ENCODE data around the gene APOBEC3B.
"Not testable (repeated sequence)": the region's sequence is repeated elsewhere in the genome, so short reads cannot be mapped to it uniquely, and the experiment has no call there.

Gene APOBEC3B

DNA sequence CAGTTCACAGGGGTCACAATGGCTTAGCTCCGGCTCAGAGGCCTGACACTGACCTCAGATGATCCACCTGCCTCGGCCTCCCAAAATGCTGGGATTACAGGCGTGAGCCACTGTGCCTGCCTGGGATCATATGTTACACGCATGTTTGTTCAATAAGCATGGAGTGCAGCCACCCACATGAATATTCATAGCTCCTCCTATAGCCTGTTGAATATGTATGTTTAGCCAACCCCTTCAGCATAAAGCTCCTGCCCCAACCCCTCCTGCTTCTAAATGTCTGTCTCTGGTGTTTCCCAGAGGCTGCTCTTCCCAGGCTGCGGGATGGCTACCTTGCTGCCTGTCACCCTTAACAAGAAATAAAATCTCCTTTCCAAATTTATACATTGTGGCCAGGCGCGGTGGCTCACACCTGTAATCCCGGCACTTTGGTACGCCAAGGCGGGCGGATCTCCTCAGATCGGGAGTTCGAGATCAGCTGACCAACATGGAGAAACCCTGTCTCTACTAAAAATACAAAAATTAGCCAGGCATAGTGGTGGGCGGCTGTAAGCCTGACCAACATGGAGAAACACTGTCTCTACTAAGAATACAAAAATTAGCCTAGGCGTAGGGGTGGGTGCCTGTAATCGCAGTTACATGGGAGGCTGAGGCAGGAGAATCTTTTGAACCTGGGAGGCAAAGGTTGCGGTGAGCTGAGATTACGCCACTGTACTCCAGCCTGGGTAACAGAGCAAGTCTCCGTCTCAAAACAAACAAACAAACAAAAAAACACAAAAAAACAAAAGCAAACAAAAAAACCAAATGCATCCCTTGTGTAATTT lies 57.4 kb downstream of the APOBEC3B start:
- no peak for DNase-seq

DNA sequence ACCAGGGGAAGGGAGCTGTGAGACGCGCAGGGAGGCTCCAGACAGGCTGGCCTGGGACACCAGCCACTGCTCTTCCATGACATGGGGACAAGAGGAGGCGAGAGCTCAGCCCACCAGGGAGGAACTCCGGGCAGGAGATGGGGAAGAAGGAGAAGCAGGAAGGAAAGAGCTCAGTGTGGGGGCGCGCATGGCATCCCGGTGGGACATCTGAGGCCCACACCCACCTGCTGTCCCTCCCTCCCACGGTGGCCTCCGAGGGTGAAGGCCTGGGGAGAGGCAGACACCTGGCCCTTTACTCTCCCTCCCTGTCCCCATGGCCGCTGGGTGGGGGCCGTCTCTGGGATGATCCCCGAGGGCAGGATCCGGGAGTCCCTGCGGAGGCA lies 58.0 kb downstream of the APOBEC3B start:
- not testable (repeated sequence) for DNase-seq

DNA sequence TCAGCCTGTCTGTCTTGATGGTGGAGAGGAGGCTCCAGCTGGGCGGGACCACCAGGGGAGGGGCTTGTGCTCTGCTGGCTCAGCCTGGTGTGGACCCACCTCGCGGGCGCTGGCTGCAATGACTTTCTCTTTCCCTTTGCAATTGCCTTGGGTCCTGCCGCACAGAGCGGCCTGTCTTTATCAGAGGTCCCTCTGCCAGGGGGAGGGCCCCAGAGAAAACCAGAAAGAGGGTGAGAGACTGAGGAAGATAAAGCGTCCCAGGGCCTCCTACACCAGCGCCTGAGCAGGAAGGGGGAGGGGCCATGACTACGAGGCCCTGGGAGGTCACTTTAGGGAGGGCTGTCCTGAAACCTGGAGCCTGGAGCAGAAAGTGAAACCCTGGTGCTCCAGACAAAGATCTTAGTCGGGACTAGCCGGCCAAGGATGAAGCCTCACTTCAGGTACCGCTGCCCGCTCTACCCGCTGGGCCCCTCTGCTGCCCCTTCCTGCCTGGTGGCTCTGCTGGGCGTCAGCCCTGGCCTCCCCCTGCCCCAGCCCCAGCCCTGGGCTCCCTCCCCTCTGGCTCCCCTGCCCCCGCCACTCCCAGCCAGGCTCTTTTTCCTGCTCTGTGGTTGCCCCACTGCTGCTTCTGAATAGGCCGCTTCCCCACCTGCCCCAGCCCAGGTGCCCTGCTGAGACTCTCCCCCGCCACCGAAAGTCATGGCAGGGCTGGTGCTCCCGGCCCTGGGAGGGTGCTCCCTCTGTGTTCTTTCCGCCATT lies 58.6 kb downstream of the APOBEC3B start, which contains the start of gene APOBEC3F:
APOBEC3F (plus strand) TSS at position 327 of the 759 bp plus-strand sequence; CDS start at position 424, 97 bp downstream.
- peak; percentile 74 for DNase-seq

DNA sequence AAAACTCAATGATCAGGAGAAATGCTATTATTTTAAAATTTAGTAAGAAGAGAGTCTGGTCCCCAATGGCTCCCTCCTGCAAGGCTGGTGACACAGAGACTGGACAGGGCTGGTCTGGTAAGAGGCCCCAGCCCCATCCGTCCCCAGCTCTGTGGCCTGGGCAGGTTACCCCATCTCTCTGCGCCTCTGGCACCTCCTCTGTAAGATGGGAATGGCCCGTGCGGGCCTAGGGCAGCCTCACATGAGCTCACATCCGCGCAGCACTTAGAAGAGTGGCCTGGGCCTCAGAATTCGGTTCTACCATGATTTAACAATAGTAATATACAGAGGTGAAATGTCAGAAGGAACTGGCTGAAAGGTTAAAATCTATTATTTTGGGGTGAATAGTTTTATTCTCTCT lies 59.8 kb downstream of the APOBEC3B start:
- no peak for DNase-seq

All from stimulated activated CD8-positive, alpha-beta memory T cell treated with anti-CD3 and anti-CD28 coated beads, Interleukin-4, amount 100 ng/mL, for 48 hours (primary cell).